ENCODE results near the gene CMTM7. TPM values are rescaled to one million over a fixed set of nuclear protein-coding genes. Genes with fewer than 3 reads are reported as not detected.

The CMTM7 gene
- total and polyA plus RNA-seq, 10 of the 15 experiments (the other 5 are each of a cell fraction or from before 2014, with no cell fraction given): 3.7 to 36.4 (median 14.7) TPM

DNA sequence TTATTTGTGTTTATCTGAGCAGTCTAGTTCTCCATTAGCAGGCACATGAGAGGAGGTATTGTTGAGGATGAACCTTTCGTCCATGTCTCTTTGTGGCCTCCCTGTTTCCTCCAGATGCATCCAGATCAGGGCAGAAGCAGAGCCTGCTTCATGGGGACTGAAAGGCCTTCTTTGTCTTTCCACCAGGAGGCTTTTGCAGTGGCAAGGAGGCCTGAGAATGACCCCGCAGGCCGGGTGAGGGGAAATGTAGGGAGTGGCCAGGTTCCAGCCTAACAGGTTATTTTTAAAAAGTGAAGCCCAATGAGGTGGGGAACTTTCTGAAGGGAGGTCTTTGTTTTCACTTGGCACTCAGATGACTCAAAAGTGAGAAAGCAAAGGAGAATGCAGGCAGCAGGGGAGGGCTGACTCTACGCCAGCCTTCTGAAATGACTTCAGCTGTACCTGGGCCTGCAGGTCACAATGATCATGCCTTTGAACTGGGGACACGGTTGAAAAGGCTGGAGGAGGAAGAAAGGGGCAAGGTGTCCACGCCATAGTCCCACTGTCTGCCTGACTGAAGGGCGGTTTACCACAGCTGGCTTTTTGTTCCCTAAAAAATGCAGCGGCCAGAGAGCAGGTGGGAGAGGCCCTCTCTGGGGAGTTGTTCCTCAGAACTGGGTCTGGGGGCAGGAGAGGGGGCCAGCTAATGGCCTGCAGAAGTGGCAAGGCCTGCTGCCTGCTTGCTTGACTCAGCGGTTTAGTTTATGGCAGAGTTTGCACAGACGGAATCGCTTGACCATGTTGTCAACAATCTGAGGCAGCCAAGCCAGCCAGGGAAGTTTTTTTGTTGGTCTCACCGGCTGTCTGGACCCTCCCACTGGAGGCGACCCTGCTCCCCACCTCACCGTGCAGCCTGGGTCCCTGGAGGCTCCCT, 28.7 kb downstream of the CMTM7 start (continued):
- TF ChIP-seq PAX8 (IDR thresholded peaks at IDR 0.05) (no peak), ZBED1 (IDR thresholded peaks at IDR 0.05; ENCODE audit: borderline replicate concordance) (peak; percentile 91), ELK1 (IDR thresholded peaks at IDR 0.05; ENCODE audit: low read depth, low read length) (no peak), ASH2L (IDR thresholded peaks at IDR 0.05; ENCODE audit: borderline replicate concordance, low read depth) (no peak), MTA2 (IDR thresholded peaks at IDR 0.05; ENCODE audit: low read depth) (peak; percentile 95; the same call in 1 of the 2 replicates), POLR2AphosphoS2 (IDR thresholded peaks at IDR 0.05; ENCODE audit: low read depth, low read length) (no peak), PML (IDR thresholded peaks at IDR 0.05; ENCODE audit: low read length) (peak; percentile 66; the same call in 1 of the 2 replicates), ZNF217 (IDR thresholded peaks at IDR 0.05) (peak; percentile 24; the same call in 1 of the 2 replicates), ATF3 (IDR thresholded peaks at IDR 0.05; ENCODE audit: borderline replicate concordance, extremely low read depth, low read depth, low read length) (no peak), RFX5 (IDR thresholded peaks at IDR 0.05; ENCODE audit: low read depth, low read length) (0 out of 2 replicates have a peak, but pooled peaks have one; percentile 6), CREM (IDR thresholded peaks at IDR 0.05; ENCODE audit: low read depth) (peak; percentile 91; the same call in 1 of the 2 replicates), KAT2A (conservative IDR thresholded peaks at IDR 0.05; ENCODE audit: control insufficient read depth, low read depth, low read length) (no peak), REST (IDR thresholded peaks at IDR 0.05; ENCODE audit: low read depth, low read length) (no peak), NFYA (IDR thresholded peaks at IDR 0.05; ENCODE audit: borderline replicate concordance, low read depth, low read length) (no peak), SIX5 (IDR thresholded peaks at IDR 0.05; ENCODE audit: low read depth, low read length, severe bottlenecking) (no peak), JUNB (IDR thresholded peaks at IDR 0.05) (peak; percentile 90), LARP7 (IDR thresholded peaks at IDR 0.05) (peak; percentile 63)
- TF ChIP-seq, protein P1, sequence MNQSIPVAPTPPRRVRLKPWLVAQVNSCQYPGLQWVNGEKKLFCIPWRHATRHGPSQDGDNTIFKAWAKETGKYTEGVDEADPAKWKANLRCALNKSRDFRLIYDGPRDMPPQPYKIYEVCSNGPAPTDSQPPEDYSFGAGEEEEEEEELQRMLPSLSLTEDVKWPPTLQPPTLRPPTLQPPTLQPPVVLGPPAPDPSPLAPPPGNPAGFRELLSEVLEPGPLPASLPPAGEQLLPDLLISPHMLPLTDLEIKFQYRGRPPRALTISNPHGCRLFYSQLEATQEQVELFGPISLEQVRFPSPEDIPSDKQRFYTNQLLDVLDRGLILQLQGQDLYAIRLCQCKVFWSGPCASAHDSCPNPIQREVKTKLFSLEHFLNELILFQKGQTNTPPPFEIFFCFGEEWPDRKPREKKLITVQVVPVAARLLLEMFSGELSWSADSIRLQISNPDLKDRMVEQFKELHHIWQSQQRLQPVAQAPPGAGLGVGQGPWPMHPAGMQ (IDR thresholded peaks at IDR 0.05; ENCODE audit: borderline replicate concordance): no peak; the same call in 1 of the 2 replicates
- TF ChIP-seq, protein P2, sequence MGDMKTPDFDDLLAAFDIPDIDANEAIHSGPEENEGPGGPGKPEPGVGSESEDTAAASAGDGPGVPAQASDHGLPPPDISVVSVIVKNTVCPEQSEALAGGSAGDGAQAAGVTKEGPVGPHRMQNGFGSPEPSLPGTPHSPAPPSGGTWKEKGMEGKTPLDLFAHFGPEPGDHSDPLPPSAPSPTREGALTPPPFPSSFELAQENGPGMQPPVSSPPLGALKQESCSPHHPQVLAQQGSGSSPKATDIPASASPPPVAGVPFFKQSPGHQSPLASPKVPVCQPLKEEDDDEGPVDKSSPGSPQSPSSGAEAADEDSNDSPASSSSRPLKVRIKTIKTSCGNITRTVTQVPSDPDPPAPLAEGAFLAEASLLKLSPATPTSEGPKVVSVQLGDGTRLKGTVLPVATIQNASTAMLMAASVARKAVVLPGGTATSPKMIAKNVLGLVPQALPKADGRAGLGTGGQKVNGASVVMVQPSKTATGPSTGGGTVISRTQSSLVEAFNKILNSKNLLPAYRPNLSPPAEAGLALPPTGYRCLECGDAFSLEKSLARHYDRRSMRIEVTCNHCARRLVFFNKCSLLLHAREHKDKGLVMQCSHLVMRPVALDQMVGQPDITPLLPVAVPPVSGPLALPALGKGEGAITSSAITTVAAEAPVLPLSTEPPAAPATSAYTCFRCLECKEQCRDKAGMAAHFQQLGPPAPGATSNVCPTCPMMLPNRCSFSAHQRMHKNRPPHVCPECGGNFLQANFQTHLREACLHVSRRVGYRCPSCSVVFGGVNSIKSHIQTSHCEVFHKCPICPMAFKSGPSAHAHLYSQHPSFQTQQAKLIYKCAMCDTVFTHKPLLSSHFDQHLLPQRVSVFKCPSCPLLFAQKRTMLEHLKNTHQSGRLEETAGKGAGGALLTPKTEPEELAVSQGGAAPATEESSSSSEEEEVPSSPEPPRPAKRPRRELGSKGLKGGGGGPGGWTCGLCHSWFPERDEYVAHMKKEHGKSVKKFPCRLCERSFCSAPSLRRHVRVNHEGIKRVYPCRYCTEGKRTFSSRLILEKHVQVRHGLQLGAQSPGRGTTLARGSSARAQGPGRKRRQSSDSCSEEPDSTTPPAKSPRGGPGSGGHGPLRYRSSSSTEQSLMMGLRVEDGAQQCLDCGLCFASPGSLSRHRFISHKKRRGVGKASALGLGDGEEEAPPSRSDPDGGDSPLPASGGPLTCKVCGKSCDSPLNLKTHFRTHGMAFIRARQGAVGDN (IDR thresholded peaks at IDR 0.05): no peak
